Hair follicle dermal papilla cell (primary cell): ENCODE measurements around the gene CHD1L. TPM values are rescaled to one million over a fixed set of nuclear protein-coding genes. Genes with fewer than 3 reads are reported as not detected.

ENCODE experiments used
- total RNA-seq: library from RNA; depleted of rRNA; stranded (reverse); fragments of >200 nt; gene quantifications from 2 replicates; pipeline ENCODE4 v1.2.3, GENCODE V29; 2012

CHD1L gene
- total RNA-seq = 26.1 and 27.9 TPM in 2 replicates

GRCh38 chr1:147242449-147243227, at the start of gene CHD1L:
CHD1L (plus strand) TSS chr1:147242684; CDS start chr1:147242704, 20 bp downstream.

DNA sequence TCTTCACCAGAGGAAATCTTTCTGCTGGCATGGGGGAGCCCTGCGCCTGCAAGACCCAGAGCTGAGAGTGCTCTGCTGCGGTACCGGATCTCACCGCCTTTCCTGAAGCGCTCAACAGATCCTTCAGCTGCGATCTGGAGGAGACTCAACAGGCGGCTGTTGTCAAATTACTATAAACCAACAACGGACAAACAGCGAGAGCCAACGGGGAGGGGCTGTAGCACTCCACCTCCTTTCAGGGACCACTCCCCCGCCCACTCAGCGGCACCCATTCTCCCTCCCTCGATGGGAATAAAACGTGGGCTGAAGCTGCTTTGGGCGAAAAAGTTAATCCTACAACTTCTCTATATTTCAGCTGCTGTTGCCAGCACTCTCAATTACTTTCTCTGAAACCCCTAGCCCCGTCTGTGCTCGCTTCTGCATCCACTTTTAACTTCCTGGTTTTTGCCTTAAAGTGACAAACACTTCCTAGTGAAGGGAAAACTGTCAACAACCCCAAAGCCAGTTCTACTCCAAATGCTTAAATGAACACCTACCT, 17.2 kb upstream of the CHD1L start, which contains the start of gene FMO5:
Gene FMO5, minus strand, starts transcription at position 147 of the 538 bp plus-strand sequence. CDS start 310 bp downstream, outside the sequence.

Other genes starting within 250 kb of the CHD1L start
- gene PRKAB2, start 70.2 kb upstream of the CHD1L start, total RNA-seq = 17.5 and 22.2 TPM in 2 replicates
- 1.2 and 2.9 TPM in 2 replicates for gene FMO5, start 17.3 kb upstream of the CHD1L start, total RNA-seq